CD4-positive, alpha-beta T cell (primary cell): ENCODE measurements around the gene GABARAPL2. TPM values are rescaled to one million over a fixed set of nuclear protein-coding genes. Genes with fewer than 3 reads are reported as not detected.

ENCODE experiments used
- ATAC-seq: fragments of 200-7000 bp; cut with Tn5 transposase; one replicate; pipeline ENCODE4 v1.10.0; 2022; ENCODE audit warnings: mild to moderate bottlenecking; ENCODE audit not compliant: poor library complexity
- CTCF ChIA-PET: fragments of 350-600 bp; sonication (Branson Sonifier 250); formaldehyde crosslinking; loops from one replicate; lab custom pipeline; 2021; ENCODE audit warnings: antibody characterized with exemption, inconsistent platforms; lab: Charles Lee
- POLR2A ChIA-PET: fragments of 350-600 bp; sonication (Branson Sonifier 250); formaldehyde crosslinking; loops from one replicate; lab custom pipeline; 2021; ENCODE audit warnings: antibody characterized with exemption, inconsistent platforms; lab: Charles Lee
- DNase-seq, 14 experiments: peaks; one replicate each; pipeline ENCODE4 v3.0.0-alpha.2; 2013 to 2020; ENCODE audit warnings: mixed read lengths in 2 of 14
- H3K27ac ChIP-seq, 2 donors: one replicate each; pipeline versions ENCODE4 v1.5.1 to v1.7.0; 2013; ENCODE audit warnings: low read length in 2 of 2, low read depth in 1 of 2, mild to moderate bottlenecking in 1 of 2
- H3K27me3 ChIP-seq, 2 experiments: 1 replicate in 1 of 2; 2 replicates in 1 of 2; pipeline versions ENCODE4 v1.6.1 to v1.7.0; 2013; ENCODE audit warnings: low read length in 2 of 2, control low read depth in 1 of 2, mild to moderate bottlenecking in 1 of 2, moderate library complexity in 1 of 2; ENCODE audit not compliant: insufficient read depth in 2 of 2, control insufficient read depth in 1 of 2
- H3K36me3 ChIP-seq: one replicate; pipeline ENCODE4 v1.6.1; 2013; ENCODE audit warnings: low read length, control low read depth; ENCODE audit not compliant: insufficient read depth
- H3K4me1 ChIP-seq: one replicate; pipeline ENCODE4 v1.6.1; 2013; ENCODE audit warnings: low read length, control low read depth; ENCODE audit not compliant: insufficient read depth
- H3K4me3 ChIP-seq: one replicate; pipeline ENCODE4 v1.5.1; 2013; ENCODE audit warnings: mild to moderate bottlenecking, low read length, moderate library complexity
- H3K9me3 ChIP-seq, 2 experiments: 1 replicate in 1 of 2; 2 replicates in 1 of 2; pipeline versions ENCODE4 v1.6.1 to v1.7.0; 2013; ENCODE audit warnings: low read length in 2 of 2, mild to moderate bottlenecking in 2 of 2, control low read depth in 1 of 2, moderate library complexity in 1 of 2; ENCODE audit not compliant: control insufficient read depth in 1 of 2, insufficient read depth in 1 of 2
- H3K27ac Mint-ChIP-seq: one replicate; pipeline ENCODE4 v1.8.0; 2020; ENCODE audit warnings: mixed read lengths
- H3K27me3 Mint-ChIP-seq: one replicate; pipeline ENCODE4 v1.8.0; 2021; ENCODE audit warnings: mixed read lengths
- H3K36me3 Mint-ChIP-seq: one replicate; pipeline ENCODE4 v1.8.0; 2021; ENCODE audit warnings: low read depth, mixed read lengths
- H3K4me1 Mint-ChIP-seq: one replicate; pipeline ENCODE4 v1.8.0; 2021; ENCODE audit warnings: low read depth, mixed read lengths
- H3K4me3 Mint-ChIP-seq: one replicate; pipeline ENCODE4 v1.8.0; 2020; ENCODE audit warnings: mild to moderate bottlenecking, mixed read lengths
- H3K9me3 Mint-ChIP-seq: one replicate; pipeline ENCODE4 v1.8.0; 2020; ENCODE audit warnings: mixed read lengths
- CTCF ChIP-seq: fragments of 200-600 bp; IDR thresholded peaks from one replicate; pipeline ENCODE4 v1.8.0; 2022; ENCODE audit warnings: antibody characterized with exemption, mild to moderate bottlenecking
- intact Hi-C, 2 experiments: fragments of 100-400 bp; cut with DNase I in 1 of 2; cut with micrococcal nuclease in 1 of 2; formaldehyde crosslinking; loops; one replicate each; pipeline versions ENCODE4 v1.15.1 to v1.9.0; 2023 to 2025; cut with DNase I, micrococcal nuclease
- total RNA-seq, 174 experiments: library from RNA in 2 of 174; stranded (reverse) in 2 of 174; gene quantifications; one replicate each; pipeline ENCODE4 v1.2.3 and lab custom pipeline; 2021 to 2026

The GABARAPL2 gene
- total RNA-seq, 2 experiments from 2014 or later, result 44.6 to 48.3 TPM

- H3K36me3 Mint-ChIP-seq, result peaks cover 79% of the 10 kb centered on the region
- H3K9me3 ChIP-seq, result no peaks in the 10 kb centered on the region
- H3K4me1 Mint-ChIP-seq, result peaks cover 77% of the 10 kb centered on the region
- POLR2A ChIA-PET, result interaction anchor here (0.6 to 7.5 kb wide), 22 partner anchors 9 to 1568 kb away, joined by 3 to 239 read pairs (median 5); partner anchors contain the start of genes CFDP1, GABARAPL2, KARS1 and MON1B
- H3K27me3 ChIP-seq, result no peaks in the 10 kb centered on the region
- CTCF ChIA-PET, result interaction anchor here (1.0 to 3.2 kb wide), 5 partner anchors 22 to 158 kb away, joined by 3 to 15 read pairs (median 4); partner anchors contain the start of genes KARS1, TERF2IP, TMEM170A and TMEM231
- no peaks in the 10 kb centered on the region for H3K9me3 Mint-ChIP-seq
- peak within 1 kb of the TSS; percentile 99 for H3K27ac Mint-ChIP-seq
- DNase-seq (peak; percentile 94 to 100 (median 97)), ATAC-seq (peak; percentile 92)
- peaks cover 47% of the 10 kb centered on the region for H3K36me3 ChIP-seq
- peak within 1 kb of the TSS; percentile 87 to 98 for H3K27ac ChIP-seq
- H3K27me3 Mint-ChIP-seq, result no peaks in the 10 kb centered on the region
- peak within 1 kb of the TSS; percentile 99 for H3K4me3 Mint-ChIP-seq
- H3K4me1 ChIP-seq, result peaks cover 61% of the 10 kb centered on the region
- H3K4me3 ChIP-seq, result peak within 1 kb of the TSS; percentile 94
- no peak for TF ChIP-seq CTCF
- intact Hi-C loops, result loop anchor here (1.0 to 10.0 kb wide), 13 partner anchors 24 to 1572 kb away; partner anchors contain the start of genes CFDP1 (in 2 of the 2), GABARAPL2 (in 2 of the 2), KARS1 (in 2 of the 2) and TERF2IP (in 2 of the 2)
Observed at GRCh38 chr16:75622761-75623605, 56.8 kb downstream of the GABARAPL2 start, which contains the start of gene ADAT1. Gene ADAT1 (minus strand): TSS chr16:75623281. CDS start chr16:75620799, 2,482 bp downstream.

- H3K36me3 Mint-ChIP-seq, result peaks cover 83% of the 10 kb centered on the region
Observed at GRCh38 chr16:75624921-75625334, 58.7 kb downstream of the GABARAPL2 start.

More at GRCh38 chr16:75624921-75625334, 58.7 kb downstream of the GABARAPL2 start:
- CTCF ChIA-PET, result no interaction called here
- peak overlapping the region in 1 of 2 donors; percentile 0 for H3K27ac ChIP-seq
- Mint-ChIP-seq H3K9me3 (no peaks in the 10 kb centered on the region), H3K4me3 (peak overlapping the region; percentile 57), H3K27ac (peak overlapping the region; percentile 43), H3K4me1 (peaks cover 84% of the 10 kb centered on the region), H3K27me3 (no peaks in the 10 kb centered on the region)
- no peak overlapping the region for H3K4me3 ChIP-seq
- H3K27me3 ChIP-seq, result no peaks in the 10 kb centered on the region
- intact Hi-C loops, result loop anchor here (5.0 to 10.0 kb wide), 5 partner anchors 137 to 1570 kb away; partner anchors contain the start of genes WDR59 (in 2 of the 2), CFDP1 (in 1 of the 2), MON1B (in 1 of the 2) and PSMD7 (in 1 of the 2)
- peaks cover 59% of the 10 kb centered on the region for H3K4me1 ChIP-seq
- POLR2A ChIA-PET, result no interaction called here
- H3K9me3 ChIP-seq, result no peaks in the 10 kb centered on the region
- DNase-seq (no peak), ATAC-seq (no peak)
- TF ChIP-seq CTCF, result no peak
- H3K36me3 ChIP-seq, result peaks cover 52% of the 10 kb centered on the region
